Vagina (tissue), 2 donors: ENCODE results near the gene LYPD5.

ENCODE experiments used
- POLR2A ChIP-seq, 2 donors: fragments of 450-650 bp; IDR thresholded peaks; one replicate each; pipeline ENCODE4 v1.6.1; 2017; ENCODE audit warnings: antibody characterized with exemption in 2 of 2, mild to moderate bottlenecking in 2 of 2, moderate library complexity in 2 of 2
- POLR2AphosphoS5 ChIP-seq, 2 donors: sonication (generic); formaldehyde crosslinking; IDR thresholded peaks; one replicate each; pipeline ENCODE4 v1.9.0; 2017; ENCODE audit warnings: antibody characterized with exemption in 2 of 2, mild to moderate bottlenecking in 2 of 2, low read depth in 1 of 2; ENCODE audit not compliant: insufficient read depth in 1 of 2

DNA sequence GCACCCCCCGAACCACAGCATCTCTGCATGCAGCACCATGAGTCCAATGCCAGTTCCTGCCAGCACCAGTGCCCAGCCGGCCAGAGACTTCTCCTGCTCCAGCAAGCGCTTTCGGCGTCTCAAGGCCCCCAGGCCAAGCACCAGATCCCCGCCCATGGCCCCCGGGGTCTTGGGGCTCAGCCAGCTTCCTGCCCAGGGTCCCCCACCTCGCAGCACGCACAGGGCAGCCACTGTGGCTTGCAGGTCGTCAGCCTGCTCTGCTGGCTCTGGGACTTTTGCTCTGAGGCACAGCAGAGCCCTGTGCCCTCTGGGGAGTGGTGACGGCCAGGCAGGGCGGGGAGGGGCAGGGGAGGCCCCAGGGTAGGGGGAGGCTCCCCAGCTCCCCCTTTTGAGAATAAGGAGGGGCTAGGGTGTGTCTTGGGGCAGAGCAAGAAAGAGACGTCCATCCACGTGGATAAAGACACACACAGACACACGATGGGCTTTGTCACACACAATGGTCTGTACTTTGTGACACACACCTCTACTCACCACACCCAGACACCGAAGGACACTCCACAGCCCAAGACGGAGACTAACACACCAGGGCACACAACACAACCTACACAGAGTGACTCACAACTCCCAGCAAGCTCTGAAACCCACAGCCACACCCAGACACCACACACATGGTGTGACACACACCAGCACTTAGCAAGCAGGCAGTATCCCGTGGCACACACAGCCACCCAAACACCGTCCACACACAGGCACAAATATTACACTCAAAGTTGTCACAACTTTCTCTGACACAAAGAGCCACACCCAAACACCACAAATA is 21.3 kb downstream of the LYPD5 start, which contains the start of gene KCNN4:
- TF ChIP-seq POLR2A (IDR thresholded peaks at IDR 0.05) (no peak), POLR2AphosphoS5 (IDR thresholded peaks at IDR 0.05; ENCODE audit: insufficient read depth in 1 of 2, low read depth in 1 of 2) (peak in 1 of 2 donors; percentile 34)
